Skin of body (tissue), 2 donors: ENCODE results near the gene MMP1. TPM values are rescaled to one million over a fixed set of nuclear protein-coding genes. Genes with fewer than 3 reads are reported as not detected.
A peak's percentile ranks its signal among the peaks of the same experiment; 100 is the strongest.

Experiments used
- DNase-seq: peaks from one replicate; lab custom pipeline; 2025; lab: John Stamatoyannopoulos, UW
- total RNA-seq: library from RNA; depleted of rRNA; stranded (reverse); fragments of >200 nt; gene quantifications from one replicate; pipeline ENCODE4 v1.2.3, GENCODE V29; 2014

MMP1 gene
- total RNA-seq, result 0.69 TPM

DNA sequence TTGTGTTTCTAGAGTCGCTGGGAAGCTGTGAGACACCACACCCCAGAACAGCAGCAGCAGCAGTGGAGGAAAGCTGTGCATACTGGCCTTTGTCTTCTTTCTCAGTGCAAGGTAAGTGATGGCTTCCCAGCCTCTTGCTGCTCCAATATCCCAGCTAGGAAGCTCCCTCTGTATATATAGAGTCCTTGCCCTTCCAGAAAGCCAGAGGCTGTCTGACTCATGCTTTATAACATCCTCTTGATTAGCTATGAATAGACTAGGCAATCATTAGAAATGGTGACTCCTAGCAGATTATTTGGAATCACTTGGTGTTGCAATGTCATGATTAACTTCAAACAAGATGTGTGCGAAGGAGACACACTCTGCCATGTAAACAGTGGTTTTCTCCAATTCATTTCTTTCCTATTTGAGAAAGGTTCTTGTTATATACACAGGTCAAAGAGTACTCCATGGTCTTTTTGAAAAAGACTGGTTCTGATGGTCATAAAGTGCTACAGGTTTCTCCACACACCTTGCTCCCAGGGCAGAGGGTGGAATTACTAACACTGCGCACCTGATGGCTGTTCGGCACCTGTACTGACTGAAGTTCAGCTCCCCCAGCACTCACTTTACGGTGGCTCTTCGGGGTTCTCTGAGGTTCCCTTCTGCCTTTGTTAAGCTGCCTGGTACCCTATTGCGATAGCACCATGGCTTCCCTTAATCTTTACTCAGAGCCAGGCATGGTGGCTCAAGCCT lies at the start of gene MMP1:
Gene MMP1 (minus strand): TSS at position 149 of the 735 bp plus-strand sequence. CDS start 68 bp downstream, at position 81.
- no peak for DNase-seq

DNA sequence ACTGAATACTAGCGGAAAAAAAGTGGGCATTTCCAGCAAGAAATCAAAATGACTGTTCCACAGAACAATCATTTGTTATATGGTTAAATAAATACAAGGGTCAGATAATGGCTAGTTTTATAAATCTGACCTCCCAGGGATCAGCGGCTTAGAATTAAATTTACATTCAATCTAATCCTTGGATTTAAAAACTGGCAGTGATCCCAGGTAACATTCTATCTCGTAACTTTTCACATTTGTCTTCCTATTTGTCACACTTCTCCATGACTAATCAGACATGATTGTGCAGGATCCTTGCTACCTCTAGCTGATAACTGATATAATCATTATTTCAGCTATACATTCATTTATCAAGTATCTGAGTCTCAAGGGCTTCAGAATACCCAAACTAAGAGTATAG lies 48.3 kb upstream of the MMP1 start:
- DNase-seq, result no peak

DNA sequence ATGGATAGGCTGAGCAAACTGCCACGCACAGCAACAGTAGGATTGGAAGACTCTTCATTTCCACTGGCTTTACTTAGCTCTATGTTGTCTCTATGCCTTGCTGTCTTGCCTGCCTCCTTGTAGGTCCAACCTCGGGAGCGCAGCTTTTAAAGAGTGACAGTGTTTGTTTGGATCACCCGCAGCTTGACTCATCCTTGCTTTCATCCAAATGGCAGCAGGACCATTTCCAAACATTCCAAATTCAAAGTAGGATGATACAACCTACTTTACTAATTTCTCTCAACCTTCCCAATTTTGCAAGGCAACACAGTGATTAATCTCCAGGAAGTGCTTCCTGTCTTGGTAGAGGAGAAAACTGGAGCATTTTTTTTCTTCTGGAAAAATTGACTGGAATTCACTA lies 45.5 kb upstream of the MMP1 start, which contains the start of gene MMP3:
Gene MMP3 (minus strand): TSS at position 121 of the 400 bp plus-strand sequence. CDS start 63 bp downstream, at position 58.
- no peak for DNase-seq

DNA sequence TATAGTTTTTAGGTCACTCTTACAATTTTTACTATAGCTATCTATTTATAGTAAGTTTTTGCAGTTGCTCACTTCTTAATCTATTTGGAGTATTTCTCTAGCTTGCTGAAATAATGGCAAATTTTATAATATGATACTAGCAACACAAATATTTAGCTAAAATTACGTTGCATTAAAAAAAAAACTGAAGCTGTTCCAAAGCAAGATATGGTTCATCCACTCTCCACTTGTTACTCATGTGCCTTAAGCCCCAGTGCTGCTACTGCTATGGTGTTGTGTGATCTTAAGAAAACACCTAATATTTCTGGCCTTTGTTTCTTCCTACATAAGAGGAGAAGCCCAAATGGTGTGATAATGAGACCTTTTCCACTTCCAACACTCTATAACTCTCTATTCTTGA lies 45.0 kb upstream of the MMP1 start:
- no peak for DNase-seq

DNA sequence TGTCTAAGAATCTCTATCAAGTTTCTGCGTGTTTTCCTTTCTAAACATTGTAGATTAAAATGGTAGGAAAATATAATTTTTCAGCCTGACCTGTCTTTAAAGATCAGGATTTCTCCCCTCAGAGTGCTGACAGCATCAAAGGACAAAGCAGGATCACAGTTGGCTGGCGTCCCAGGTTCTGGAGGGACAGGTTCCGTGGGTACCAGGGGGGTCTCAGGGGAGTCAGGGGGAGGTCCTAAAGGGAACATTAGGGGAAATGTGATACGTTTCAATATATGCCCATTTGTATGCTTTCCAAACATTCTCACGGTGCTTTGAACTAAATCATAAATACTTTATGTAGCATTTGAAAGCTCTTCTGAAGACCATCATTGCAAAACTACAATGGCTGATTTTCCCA lies 42.1 kb upstream of the MMP1 start:
- no peak for DNase-seq

DNA sequence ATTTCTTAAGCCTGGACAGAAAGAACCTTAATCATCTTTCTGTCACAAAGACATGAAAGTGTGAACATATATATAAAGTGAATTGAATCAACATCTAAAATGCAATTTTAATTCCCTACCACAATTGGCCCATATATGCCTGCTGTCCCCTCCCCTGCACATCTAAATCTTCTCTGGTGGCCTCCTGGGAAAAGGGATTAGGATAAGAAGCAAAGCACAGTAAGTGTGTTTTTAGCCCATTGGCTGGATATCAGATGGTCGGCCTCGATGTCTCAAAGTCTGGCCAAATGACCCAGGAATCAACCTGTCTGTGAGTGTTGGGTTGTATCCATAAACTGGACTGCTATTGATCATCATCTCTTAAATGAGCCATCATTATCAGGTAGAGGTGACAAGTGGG lies 39.7 kb upstream of the MMP1 start:
- DNase-seq, result no peak

DNA sequence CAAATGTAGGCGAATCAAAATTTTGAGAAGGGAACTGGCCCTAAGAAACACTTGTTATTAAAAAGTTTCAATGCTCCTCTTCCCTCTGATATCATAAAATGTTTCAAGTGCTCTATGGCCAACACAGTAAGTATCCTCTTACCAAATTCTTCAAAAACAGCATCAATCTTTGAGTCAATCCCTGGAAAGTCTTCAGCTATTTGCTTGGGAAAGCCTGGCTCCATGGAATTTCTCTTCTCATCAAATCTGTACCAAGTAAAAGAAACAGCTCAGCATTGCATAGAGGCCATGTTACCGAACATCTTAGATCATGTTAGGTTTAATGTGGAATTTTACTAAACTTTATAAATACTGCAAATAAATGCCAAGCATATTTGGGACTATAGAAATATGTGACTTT lies 39.2 kb upstream of the MMP1 start:
- DNase-seq, result no peak

DNA sequence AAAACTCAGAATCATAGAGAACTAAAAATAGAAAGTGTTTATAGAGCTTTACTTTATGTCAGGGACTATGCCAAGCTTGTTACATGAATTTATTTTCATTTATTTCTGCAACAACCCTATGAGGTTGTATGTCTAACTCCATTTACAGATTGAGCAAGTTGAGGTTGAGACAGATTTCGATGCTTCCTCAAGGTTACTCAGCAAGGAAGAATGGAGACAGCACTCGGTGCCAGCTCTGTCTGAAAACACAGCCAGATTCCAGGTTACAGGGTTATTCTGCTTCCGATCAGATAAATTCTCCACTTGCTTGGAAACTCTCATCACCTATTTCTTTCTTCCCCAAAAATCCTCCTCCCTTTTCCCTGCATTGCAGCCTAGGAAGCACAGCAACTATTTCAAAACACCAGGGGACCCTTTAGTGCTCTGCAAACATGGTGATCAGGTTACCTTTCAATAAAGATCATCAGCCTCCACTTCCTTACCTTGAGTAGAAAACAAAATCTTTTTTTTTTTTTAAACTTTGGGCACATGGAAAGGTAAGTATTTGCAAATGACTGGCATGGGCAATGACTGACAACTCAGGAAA lies 38.4 kb upstream of the MMP1 start:
- DNase-seq, result no peak

DNA sequence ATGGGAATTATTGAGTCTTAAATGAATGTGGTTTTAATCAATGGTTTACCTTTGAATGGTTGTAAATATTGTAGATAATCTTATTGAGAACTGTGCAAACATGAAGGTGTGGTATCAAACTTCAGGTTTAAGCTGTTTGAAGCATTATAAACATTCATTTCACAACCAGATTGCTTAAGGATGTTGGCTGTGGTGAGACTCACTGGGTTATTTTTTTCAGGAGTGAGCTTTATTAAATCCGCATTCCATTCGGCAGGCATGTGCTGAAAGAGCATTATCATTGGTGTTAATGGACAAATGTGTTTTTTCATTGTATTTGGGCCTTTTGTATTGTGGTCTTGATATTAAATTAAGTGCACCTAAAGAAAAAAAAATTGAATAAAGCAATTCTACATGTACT lies 35.8 kb upstream of the MMP1 start:
- no peak for DNase-seq

DNA sequence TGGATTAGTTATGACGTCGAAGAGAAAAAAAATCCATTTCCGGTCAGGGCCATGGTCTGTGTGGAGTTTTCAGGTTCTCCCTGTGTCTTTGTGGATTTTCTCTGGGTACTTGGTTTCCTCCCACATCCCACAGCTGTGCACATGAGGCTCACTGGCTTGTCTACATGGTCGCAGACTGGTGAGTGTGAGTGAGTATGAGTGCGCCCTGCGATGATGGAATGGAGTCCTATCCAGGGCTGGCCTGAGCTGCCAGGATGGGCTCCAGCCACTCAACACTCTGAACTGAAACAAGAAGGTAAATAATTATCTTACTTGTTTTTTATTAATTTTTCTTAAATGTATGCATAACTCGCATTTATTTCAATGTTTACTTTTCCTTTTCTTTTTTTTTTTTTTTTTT lies 34.7 kb upstream of the MMP1 start:
- no peak for DNase-seq

DNA sequence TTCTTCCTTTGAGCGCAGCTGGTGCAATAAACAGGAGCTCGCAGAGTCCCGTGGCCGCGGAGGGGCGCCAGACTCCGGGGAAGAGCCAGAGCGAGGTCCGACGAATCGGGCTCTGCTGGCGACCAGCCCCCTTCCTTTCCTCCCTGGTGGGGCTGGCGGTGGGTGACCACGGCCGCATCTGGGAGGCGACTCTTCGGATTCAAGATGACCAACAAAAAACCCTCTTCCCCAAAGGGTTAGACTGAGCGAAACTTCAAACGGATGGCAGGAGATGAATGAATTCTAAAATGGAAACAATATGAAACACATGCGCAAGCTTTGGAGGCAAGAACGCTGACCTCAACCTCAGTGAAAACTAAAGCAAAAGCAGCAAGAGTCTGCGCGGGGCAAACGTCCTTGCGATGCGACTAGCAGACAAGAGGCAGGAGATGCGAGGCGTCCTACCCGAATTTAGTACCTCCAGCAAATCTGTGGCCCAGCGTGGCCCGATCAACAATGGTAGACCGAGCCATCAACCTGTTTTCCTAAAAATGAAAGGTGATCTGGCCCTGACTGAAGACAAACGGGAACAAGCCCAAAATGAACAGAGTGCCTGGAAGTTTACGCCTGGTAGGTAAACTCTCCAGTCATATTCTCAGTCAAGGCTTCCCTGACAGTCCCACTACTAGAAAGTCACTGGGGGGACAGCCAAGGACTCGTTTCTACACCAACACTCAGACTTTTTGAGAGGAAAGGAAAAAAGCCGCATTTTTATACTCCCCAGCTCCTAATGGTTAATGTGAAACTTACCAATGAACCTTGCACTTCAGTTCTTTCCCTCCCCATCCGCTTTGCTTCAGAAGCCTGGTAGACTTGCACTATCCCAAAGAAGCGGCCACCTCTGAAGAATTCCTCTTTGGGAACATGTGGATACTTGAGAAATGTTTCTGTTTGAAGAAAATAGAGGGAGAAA lies 33.8 kb upstream of the MMP1 start:
- DNase-seq, result peak; percentile 41

DNA sequence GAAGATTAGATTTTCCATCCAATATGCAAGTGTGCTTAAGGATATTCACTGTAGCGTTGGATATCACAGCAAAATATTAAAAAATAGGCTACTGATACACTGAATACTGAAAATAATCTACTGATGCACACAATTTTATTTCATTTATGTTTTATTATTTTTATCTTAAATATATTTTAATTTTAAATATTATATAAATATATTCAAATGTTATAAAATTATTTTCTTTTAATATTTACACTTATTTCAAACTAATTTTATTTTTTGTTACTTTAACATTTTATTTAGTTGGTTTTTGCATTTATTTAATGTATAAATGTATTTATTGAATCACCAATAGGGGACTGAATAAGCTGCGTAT lies 33.1 kb upstream of the MMP1 start:
- no peak for DNase-seq

DNA sequence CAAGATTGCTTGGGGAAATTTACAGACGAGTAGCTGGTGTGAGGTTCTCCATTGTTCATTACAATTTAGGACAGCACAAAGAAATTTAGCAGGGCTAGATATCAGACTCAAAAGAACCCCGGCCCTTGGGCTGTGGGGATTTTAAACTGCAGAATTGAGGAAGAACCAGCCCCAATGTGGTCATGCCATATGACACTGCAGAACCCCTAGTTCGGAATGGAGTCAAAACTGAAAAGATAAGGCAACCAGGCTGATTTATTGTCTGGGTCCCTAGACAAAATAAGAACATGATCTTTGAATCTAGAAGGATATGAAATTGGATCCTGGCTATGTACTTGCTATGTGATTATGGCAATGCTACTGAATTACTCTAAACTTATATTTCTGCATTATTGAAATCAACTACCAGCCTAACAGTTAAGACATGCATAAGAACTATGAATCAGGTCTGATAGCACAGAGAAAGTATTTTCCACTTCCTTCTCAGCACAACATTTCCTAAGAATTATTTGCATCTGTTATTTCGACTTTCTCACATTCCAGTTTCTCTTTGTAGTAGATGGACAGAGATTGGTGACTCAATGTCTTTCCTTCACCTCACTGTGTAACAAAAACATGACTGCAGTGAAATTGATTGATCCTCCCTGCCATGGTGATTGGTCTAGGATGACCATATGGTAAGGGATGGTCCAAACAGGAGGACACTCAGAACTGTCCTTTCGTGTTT lies 32.2 kb upstream of the MMP1 start:
- DNase-seq, result no peak

DNA sequence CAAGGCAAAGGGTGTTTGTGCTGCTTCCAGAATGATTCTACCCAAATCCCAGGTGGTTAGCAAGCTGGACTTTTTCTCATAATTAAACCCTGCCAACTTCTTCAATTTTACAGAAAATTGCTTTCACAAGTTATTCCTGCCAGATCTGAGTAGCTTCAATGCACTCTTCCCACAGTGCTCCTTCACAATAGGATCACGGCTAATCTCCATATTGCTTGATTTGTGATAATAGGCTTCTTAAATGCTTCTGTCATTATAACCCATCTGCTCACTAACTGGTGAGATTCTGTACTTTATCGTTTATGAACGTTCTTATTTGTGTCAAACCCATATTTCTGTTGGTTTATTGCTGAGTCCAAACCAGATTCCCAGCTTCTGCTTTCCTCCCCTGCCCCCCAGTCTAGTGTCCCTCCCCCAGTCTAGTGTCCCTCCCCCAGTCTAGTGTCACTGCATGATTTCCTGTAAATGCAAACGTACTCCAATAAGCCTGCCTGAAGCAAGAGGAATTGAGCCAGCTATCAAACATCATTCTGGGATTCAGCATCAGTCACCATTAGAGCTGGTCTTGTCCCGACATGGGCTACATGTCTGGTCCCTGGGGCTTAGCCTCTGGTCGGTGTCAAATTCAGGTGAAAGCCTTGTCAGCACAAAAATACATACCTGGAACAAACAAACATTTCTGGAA lies 31.5 kb upstream of the MMP1 start:
- DNase-seq, result no peak

DNA sequence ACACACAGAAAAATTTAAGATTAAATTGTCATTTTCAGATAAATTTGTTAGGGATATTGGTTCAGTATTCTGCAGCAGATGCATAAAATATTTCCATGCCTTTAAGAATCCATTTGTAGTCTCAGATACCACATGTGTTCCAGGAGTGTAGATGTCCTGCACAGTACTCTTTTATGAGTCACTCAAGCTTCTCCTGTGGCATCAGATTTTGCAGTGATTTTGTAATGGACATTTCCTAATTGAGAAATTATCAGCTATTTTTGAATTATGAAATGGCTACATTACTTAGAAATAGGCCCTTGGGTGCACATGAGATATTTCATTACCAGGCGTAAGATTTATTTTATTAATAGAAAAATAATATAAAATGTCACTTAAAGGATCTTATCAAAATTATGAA lies 26.6 kb upstream of the MMP1 start:
- DNase-seq, result no peak

DNA sequence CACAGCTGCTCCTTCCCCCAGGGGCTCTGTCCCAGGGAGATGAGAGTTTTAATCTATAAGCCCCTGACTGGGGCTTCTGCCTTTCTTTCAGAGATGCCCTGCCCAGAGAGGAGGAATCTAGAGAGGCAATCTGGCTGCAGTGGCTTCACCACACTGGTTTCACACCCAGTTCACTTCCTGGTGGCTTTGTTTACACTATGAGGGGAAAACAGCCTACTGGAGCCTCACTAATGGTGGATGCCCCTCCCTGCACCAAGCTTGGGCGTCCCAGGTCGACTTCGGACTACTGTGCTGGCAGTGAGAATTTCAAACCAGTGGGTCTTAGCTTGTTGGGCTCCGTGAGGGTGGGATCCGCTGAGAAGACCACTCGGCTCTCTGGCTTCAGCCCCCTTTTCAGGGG lies 21.5 kb upstream of the MMP1 start:
- no peak for DNase-seq

DNA sequence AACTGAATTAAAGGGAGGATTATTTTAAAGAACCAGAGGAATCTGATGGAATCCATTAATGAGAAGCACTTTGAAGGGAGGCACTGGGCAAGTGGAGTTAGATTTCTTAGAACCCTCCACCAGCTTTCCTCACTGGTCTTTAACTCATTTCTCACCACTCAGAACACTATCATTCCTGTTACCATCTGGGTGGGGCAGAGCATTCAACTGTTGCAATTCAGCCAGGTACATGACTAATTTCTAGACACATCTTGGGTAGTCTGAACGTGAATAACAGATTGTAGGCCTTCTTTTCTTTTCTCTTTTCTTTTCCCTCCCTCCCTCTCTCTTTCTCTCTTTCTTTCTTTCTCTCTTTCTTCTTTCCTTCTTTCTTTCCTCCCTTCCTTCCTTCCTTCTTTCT lies 15.5 kb upstream of the MMP1 start:
- DNase-seq, result no peak

DNA sequence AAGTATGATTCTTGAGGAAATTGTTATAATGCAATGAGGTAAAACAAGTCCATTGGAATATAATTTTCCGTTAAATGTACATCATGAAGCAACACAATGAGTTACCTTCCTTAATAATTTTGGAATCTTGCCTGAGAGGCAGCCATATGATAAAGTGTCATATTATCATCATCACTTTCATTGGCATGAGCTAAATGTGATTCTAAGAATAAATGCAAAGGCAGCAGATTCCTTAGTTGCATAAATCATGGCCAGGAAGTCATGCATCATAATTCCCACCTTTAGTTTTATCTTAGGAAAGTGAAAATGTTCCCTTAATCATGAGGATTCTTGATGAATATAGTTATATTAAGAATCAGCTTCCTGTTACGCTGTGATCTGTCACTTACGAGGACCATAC lies 14.2 kb upstream of the MMP1 start:
- DNase-seq, result no peak

DNA sequence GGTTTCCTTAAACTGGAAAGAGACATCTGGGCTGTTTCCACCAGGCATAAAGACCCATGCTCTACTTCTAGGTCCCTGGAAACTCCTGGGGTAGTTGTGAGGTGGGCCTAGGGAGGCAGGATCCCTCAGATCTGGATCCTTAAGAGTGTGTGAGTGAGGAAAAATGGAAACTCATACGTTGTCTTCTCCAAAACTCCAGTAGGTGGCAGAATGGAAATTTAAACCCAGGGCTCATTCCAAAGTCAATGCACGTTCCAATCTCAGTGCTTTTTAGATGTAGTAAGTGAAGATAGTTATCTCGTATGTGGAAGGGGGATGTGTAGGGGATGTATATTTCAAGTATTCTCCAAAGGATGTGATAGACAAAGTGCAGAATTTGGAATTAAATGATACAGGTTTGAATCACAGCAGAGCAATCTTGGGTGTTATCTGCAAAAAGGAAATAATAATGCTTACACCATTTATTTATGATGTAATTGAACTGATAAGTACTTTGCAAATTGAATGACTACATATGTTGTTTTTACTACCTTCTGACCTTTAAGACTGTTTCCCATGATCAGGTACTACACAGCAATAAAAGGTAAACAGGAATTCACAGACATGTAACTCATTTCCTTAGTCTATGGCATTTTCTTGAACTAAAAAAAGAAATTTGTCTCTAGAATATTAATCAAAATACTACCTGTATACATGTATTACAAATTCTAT lies 13.1 kb upstream of the MMP1 start:
- no peak for DNase-seq

DNA sequence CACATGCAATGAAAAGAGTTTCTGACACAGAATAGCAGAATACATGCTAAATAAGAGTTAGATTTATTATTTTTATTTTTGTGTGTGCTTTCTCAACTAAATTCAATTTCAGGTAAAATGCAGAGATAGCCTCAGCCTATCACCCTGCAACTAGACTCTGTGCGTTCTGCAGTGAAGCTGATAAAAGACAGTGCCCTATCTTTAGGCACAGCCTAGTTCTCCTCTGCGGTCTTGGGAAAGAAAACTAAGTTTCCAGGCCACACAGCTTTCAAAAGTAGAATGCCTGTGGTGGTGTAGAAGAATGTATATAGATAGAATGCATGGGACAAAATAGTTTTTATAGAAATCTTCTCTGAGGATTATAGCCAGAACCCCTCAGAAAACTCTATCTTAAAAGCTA lies 12.0 kb upstream of the MMP1 start:
- no peak for DNase-seq
